Natural killer cell (primary cell): Measurements from ENCODE around the gene PRKN. TPM values are rescaled to one million over a fixed set of nuclear protein-coding genes. Genes with fewer than 3 reads are reported as not detected.

Source experiments
- ATAC-seq, 3 donors: fragments of 150-1000 bp in 2 of 3; fragments of 200-7000 bp in 1 of 3; cut with Tn5 transposase; 1 replicate in 1 of 3; 2 replicates in 2 of 3; pipeline ENCODE4 v1.10.0; 2021; ENCODE audit warnings: mild to moderate bottlenecking in 2 of 3, moderate library complexity in 2 of 3
- DNase-seq, 2 donors: peaks; one replicate each; pipeline versions ENCODE4 v3.0.0 to v3.0.0-alpha.2; 2013 to 2021; ENCODE audit warnings: mixed read lengths in 1 of 2
- H3K27ac ChIP-seq: one replicate; pipeline ENCODE4 v1.5.1; 2013; ENCODE audit warnings: mild to moderate bottlenecking, low read length
- H3K27me3 ChIP-seq: one replicate; pipeline ENCODE4 v1.6.1; 2013; ENCODE audit warnings: low read length; ENCODE audit not compliant: control insufficient read depth, insufficient read depth
- H3K36me3 ChIP-seq: one replicate; pipeline ENCODE4 v1.6.1; 2013; ENCODE audit warnings: low read length; ENCODE audit not compliant: control insufficient read depth, insufficient read depth
- H3K4me1 ChIP-seq: one replicate; pipeline ENCODE4 v1.6.1; 2013; ENCODE audit warnings: low read length; ENCODE audit not compliant: control insufficient read depth, insufficient read depth
- H3K4me3 ChIP-seq: one replicate; pipeline ENCODE4 v1.5.1; 2013; ENCODE audit warnings: low read length
- H3K9me3 ChIP-seq: one replicate; pipeline ENCODE4 v1.6.1; 2013; ENCODE audit warnings: low read length; ENCODE audit not compliant: control insufficient read depth, insufficient read depth
- H3K27ac Mint-ChIP-seq, 2 donors: one replicate each; pipeline ENCODE4 v1.8.0; 2022; ENCODE audit warnings: mild to moderate bottlenecking in 2 of 2, mixed read lengths in 2 of 2, moderate library complexity in 1 of 2
- H3K27me3 Mint-ChIP-seq, 2 donors: one replicate each; pipeline ENCODE4 v1.8.0; 2022; ENCODE audit warnings: low read depth in 2 of 2, mixed read lengths in 2 of 2
- H3K36me3 Mint-ChIP-seq: one replicate; pipeline ENCODE4 v1.8.0; 2022; ENCODE audit warnings: mixed read lengths
- H3K4me1 Mint-ChIP-seq, 2 donors: one replicate each; pipeline ENCODE4 v1.8.0; 2022; ENCODE audit warnings: mixed read lengths in 2 of 2
- H3K4me3 Mint-ChIP-seq: one replicate; pipeline ENCODE4 v1.8.0; 2022; ENCODE audit warnings: mild to moderate bottlenecking, moderate library complexity, mixed read lengths
- H3K9me3 Mint-ChIP-seq, 2 donors: one replicate each; pipeline ENCODE4 v1.8.0; 2022; ENCODE audit warnings: mixed read lengths in 2 of 2
- WGBS: methylation state at CpG from one replicate; pipeline ENCODE4 v1.1.7; 2013; ENCODE audit warnings: missing lambda C conversion rate; ENCODE audit not compliant: insufficient coverage; 5-methylcytosine and 5-hydroxymethylcytosine counted together
- intact Hi-C: fragments of 100-400 bp; cut with micrococcal nuclease; formaldehyde crosslinking; loops from one replicate; pipeline ENCODE4 v1.14.2; 2022
- total RNA-seq, 4 donors: library from RNA; stranded (reverse); fragments of 120-200 nt in 1 of 4; gene quantifications; one replicate each; pipeline versions ENCODE4 v1.2.3 to v1.2.4, GENCODE V29; 2013 to 2022
- TF ChIP-seq, protein P1 (sequence below): fragments of 200-600 bp; IDR thresholded peaks from one replicate; pipeline ENCODE4 v1.8.0; 2022; ENCODE audit warnings: antibody characterized with exemption

Gene PRKN
- total RNA-seq, 3 donors from 2014 or later (not counting 1 experiment from before 2014, with no cell fraction given): 1.4 to 1.9 (median 1.9) TPM

- Histone ChIP-seq H3K4me3 (no peak overlapping the region), H3K27ac (no peak overlapping the region), H3K27me3 (no peaks in the 10 kb centered on the region), H3K9me3 (no peaks in the 10 kb centered on the region), H3K4me1 (no peaks in the 10 kb centered on the region), H3K36me3 (no peaks in the 10 kb centered on the region)
- DNase-seq: no peak
- H3K4me1 Mint-ChIP-seq: no peaks in the 10 kb centered on the region
- no peak for ATAC-seq
- H3K9me3 Mint-ChIP-seq: peaks cover 0 to 6% of the 10 kb centered on the region in 2 donors
- TF ChIP-seq, protein P1, sequence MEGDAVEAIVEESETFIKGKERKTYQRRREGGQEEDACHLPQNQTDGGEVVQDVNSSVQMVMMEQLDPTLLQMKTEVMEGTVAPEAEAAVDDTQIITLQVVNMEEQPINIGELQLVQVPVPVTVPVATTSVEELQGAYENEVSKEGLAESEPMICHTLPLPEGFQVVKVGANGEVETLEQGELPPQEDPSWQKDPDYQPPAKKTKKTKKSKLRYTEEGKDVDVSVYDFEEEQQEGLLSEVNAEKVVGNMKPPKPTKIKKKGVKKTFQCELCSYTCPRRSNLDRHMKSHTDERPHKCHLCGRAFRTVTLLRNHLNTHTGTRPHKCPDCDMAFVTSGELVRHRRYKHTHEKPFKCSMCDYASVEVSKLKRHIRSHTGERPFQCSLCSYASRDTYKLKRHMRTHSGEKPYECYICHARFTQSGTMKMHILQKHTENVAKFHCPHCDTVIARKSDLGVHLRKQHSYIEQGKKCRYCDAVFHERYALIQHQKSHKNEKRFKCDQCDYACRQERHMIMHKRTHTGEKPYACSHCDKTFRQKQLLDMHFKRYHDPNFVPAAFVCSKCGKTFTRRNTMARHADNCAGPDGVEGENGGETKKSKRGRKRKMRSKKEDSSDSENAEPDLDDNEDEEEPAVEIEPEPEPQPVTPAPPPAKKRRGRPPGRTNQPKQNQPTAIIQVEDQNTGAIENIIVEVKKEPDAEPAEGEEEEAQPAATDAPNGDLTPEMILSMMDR: no peak
- intact Hi-C loops: no loop called here
- no peak overlapping the region for H3K4me3 Mint-ChIP-seq
- WGBS: 91% methylated on average over 3 of the region's 4 CpGs
- no peak overlapping the region for H3K27ac Mint-ChIP-seq
- H3K36me3 Mint-ChIP-seq: no peaks in the 10 kb centered on the region
- H3K27me3 Mint-ChIP-seq: no peaks in the 10 kb centered on the region
Measured at GRCh38 chr6:162219266-162219665, 508.3 kb downstream of the PRKN start.

- H3K27me3 Mint-ChIP-seq: no peaks in the 10 kb centered on the region
- TF ChIP-seq, protein P1: no peak
- H3K4me3 ChIP-seq: no peak overlapping the region
- H3K27ac Mint-ChIP-seq: no peak overlapping the region
- no peaks in the 10 kb centered on the region for H3K9me3 ChIP-seq
- no peak overlapping the region for H3K4me3 Mint-ChIP-seq
- H3K36me3 ChIP-seq: no peaks in the 10 kb centered on the region
- H3K4me1 ChIP-seq: no peaks in the 10 kb centered on the region
- no peaks in the 10 kb centered on the region for H3K36me3 Mint-ChIP-seq
- no peaks in the 10 kb centered on the region for H3K4me1 Mint-ChIP-seq
- WGBS: 86% methylated on average over 11 of the region's 11 CpGs
- H3K27me3 ChIP-seq: no peaks in the 10 kb centered on the region
- H3K9me3 Mint-ChIP-seq: peaks cover 0 to 6% of the 10 kb centered on the region in 2 donors
- intact Hi-C loops: no loop called here
- ATAC-seq (peak in 1 of 3 donors; percentile 24), DNase-seq (no peak)
- no peak overlapping the region for H3K27ac ChIP-seq
Measured at GRCh38 chr6:162217811-162218493, 509.6 kb downstream of the PRKN start.

- no peak overlapping the region for H3K4me3 ChIP-seq
- H3K9me3 ChIP-seq: no peaks in the 10 kb centered on the region
- ATAC-seq (no peak), DNase-seq (no peak)
- Mint-ChIP-seq H3K27ac (no peak overlapping the region), H3K9me3 (peaks cover 0 to 6% of the 10 kb centered on the region in 2 donors), H3K36me3 (no peaks in the 10 kb centered on the region), H3K4me1 (no peaks in the 10 kb centered on the region), H3K27me3 (no peaks in the 10 kb centered on the region), H3K4me3 (no peak overlapping the region)
- 88% methylated on average over 1 of the region's 1 CpG for WGBS
- TF ChIP-seq, protein P1: no peak
- no peaks in the 10 kb centered on the region for H3K36me3 ChIP-seq
- H3K4me1 ChIP-seq: no peaks in the 10 kb centered on the region
- H3K27me3 ChIP-seq: no peaks in the 10 kb centered on the region
- H3K27ac ChIP-seq: no peak overlapping the region
- intact Hi-C loops: no loop called here
Measured at GRCh38 chr6:162217058-162217457, 510.5 kb downstream of the PRKN start.

GRCh38 chr6:162211777-162212176, 515.8 kb downstream of the PRKN start:
- H3K4me3 ChIP-seq: no peak overlapping the region
- Mint-ChIP-seq H3K4me3 (no peak overlapping the region), H3K27ac (no peak overlapping the region), H3K9me3 (peaks cover 3% of the 10 kb centered on the region in 2 donors), H3K27me3 (no peaks in the 10 kb centered on the region), H3K4me1 (no peaks in the 10 kb centered on the region), H3K36me3 (no peaks in the 10 kb centered on the region)
- ATAC-seq (no peak), DNase-seq (no peak)
- no peak overlapping the region for H3K27ac ChIP-seq
- TF ChIP-seq, protein P1: no peak
- no peaks in the 10 kb centered on the region for H3K36me3 ChIP-seq
- H3K9me3 ChIP-seq: no peaks in the 10 kb centered on the region
- H3K27me3 ChIP-seq: no peaks in the 10 kb centered on the region
- intact Hi-C loops: no loop called here
- 96% methylated on average over 1 of the region's 1 CpG for WGBS
- no peaks in the 10 kb centered on the region for H3K4me1 ChIP-seq
